ENCODE measurements around the gene PTPRN2. TPM values are rescaled to one million over a fixed set of nuclear protein-coding genes. Genes with fewer than 3 reads are reported as not detected.

Gene PTPRN2
- total and polyA plus RNA-seq, 2 of the 8 experiments (the other 6 are each of a cell fraction or from before 2014, with no cell fraction given): 2.6 to 4.5 TPM

DNA sequence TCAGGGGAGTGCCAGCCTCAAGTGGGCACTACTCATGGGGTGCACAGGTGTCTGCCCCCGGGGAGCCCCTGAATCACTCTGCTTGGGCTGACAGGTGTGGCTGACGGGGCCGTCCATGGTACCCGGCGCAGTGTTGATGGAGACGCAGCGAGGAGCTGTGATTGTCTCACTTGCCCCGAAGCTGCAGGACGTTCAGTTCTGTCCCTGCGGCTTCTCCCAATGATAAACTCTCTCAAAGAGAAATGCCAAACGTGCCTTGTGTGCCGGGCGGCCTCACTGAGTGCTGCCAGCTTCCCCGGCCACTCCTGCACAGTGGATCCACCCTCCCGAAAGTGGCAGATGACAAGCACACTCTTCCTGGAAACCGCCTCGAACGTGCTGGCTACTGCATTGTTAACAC is 1047.6 kb downstream of the PTPRN2 start:
- no peak overlapping the region for H2BK5ac ChIP-seq (ENCODE audit: low read depth, low read length)
- ChIA-PET CTCF (ENCODE audit: partially characterized antibody) (interaction anchor here (1.0 to 1.4 kb wide), 2 partner anchors 336 to 815 kb away, joined by 3 read pairs; no protein-coding TSS in a partner anchor), POLR2A (ENCODE audit: partially characterized antibody) (no interaction called here)
- H2BK20ac ChIP-seq (ENCODE audit: low read length): no peak overlapping the region
- H3K27me3 ChIP-seq (replicated peaks in 1 of 4; ENCODE audit: control insufficient read depth in 3 of 4, extremely low read depth in 1 of 4, insufficient read depth in 3 of 4, low read length in 3 of 4): no peaks in the 10 kb centered on the region; a peak in 1 of 7 replicates
- H3K79me1 ChIP-seq (ENCODE audit: low read depth, low read length): no peaks in the 10 kb centered on the region
- no peak for DNase-seq (ENCODE audit: low read depth in 1 of 2, low spot score in 2 of 2)
- H4K20me1 ChIP-seq (replicated peaks in 1 of 2; ENCODE audit: control insufficient read depth in 1 of 2, insufficient read depth in 2 of 2, low read length in 2 of 2): peaks cover 0 to 4% of the 10 kb centered on the region in 2 experiments
- H2BK12ac ChIP-seq (ENCODE audit: low read depth, low read length): no peak overlapping the region
- no peak overlapping the region for H3K18ac ChIP-seq (ENCODE audit: extremely low read depth, low read length)
- H3K9me3 ChIP-seq (ENCODE audit: insufficient read depth in 2 of 2, low read depth in 1 of 2, low read length in 1 of 2): no peaks in the 10 kb centered on the region
- H3K36me3 ChIP-seq (ENCODE audit: control insufficient read depth in 2 of 4, insufficient read depth in 4 of 4, low read length in 3 of 4): no peaks in the 10 kb centered on the region
- H4K5ac ChIP-seq (ENCODE audit: insufficient read length, low read depth, low read length): no peak overlapping the region
- H3K4me1 ChIP-seq (replicated peaks in 1 of 4; ENCODE audit: control insufficient read depth in 3 of 4, insufficient read depth in 4 of 4, low read length in 3 of 4): no peaks in the 10 kb centered on the region
- H3K4ac ChIP-seq (replicated peaks; ENCODE audit: insufficient read length, low read depth, low read length): no peak overlapping the region
- peak overlapping the region; percentile 35; the same call in 1 of the 2 replicates for H4K8ac ChIP-seq (ENCODE audit: extremely low read depth, insufficient read depth, low read length)
- H2BK120ac ChIP-seq (replicated peaks; ENCODE audit: low read depth, low read length): no peak overlapping the region
- H3K79me2 ChIP-seq (ENCODE audit: control insufficient read depth in 1 of 2, insufficient read depth in 2 of 2, low read length in 2 of 2): no peaks in the 10 kb centered on the region
- H4K91ac ChIP-seq (replicated peaks; ENCODE audit: insufficient read length, low read length): no peak overlapping the region
- no peak overlapping the region for H3K23ac ChIP-seq (ENCODE audit: insufficient read length)
- no peak overlapping the region for H3K4me2 ChIP-seq (ENCODE audit: insufficient read depth in 1 of 2, low read depth in 2 of 2, low read length in 2 of 2)
- no peak overlapping the region for H3K4me3 ChIP-seq (ENCODE audit: extremely low read depth in 1 of 4, insufficient read depth in 2 of 4, low read depth in 3 of 4, low read length in 4 of 4)
- H3K27ac ChIP-seq (ENCODE audit: low read depth, low read length): no peak overlapping the region
- no peak overlapping the region for H2AK5ac ChIP-seq (ENCODE audit: low read depth, low read length)
- no peak for FAIRE-seq
- H2AFZ ChIP-seq (ENCODE audit: low read length): no peak overlapping the region
- no peak overlapping the region for H2BK15ac ChIP-seq (ENCODE audit: low read length)
- 90% methylated on average over 18 of the region's 18 CpGs; no CpG with 5 or more reads in 1 of the 2 experiments for WGBS, 2 experiments (ENCODE audit: extremely low coverage in 1 of 2, insufficient coverage in 1 of 2, insufficient read length in 1 of 2, insufficient replicate concordance in 2 of 2, low coverage in 1 of 2, low lambda C conversion rate in 2 of 2, missing lambda C conversion rate in 1 of 2)
- H3K14ac ChIP-seq (ENCODE audit: insufficient read length): no peak overlapping the region
- no peak overlapping the region for H3K56ac ChIP-seq (replicated peaks; ENCODE audit: insufficient read length, low read depth, low read length)
- no peak overlapping the region for H3K9ac ChIP-seq (replicated peaks in 1 of 4; ENCODE audit: extremely low read depth in 1 of 4, low read depth in 3 of 4, low read length in 3 of 4)
- peaks cover 3% of the 10 kb centered on the region; the same call in 1 of the 2 replicates for H3K23me2 ChIP-seq (ENCODE audit: low read depth, low read length)
- TF ChIP-seq ASH2L (IDR thresholded peaks at IDR 0.05; ENCODE audit: low read length) (no peak), RNF2 (IDR thresholded peaks at IDR 0.05; ENCODE audit: borderline replicate concordance, low read depth, low read length, missing control alignments, poor library complexity, severe bottlenecking) (no peak), BACH1 (IDR thresholded peaks at IDR 0.05; ENCODE audit: low read length) (no peak), E2F6 (IDR thresholded peaks at IDR 0.05) (no peak), SIX5 (IDR thresholded peaks at IDR 0.05; ENCODE audit: low read depth, low read length) (no peak), FOSL1 (IDR thresholded peaks at IDR 0.05; ENCODE audit: insufficient read depth, low read depth, low read length) (no peak), KDM1A (IDR thresholded peaks at IDR 0.05; ENCODE audit: borderline replicate concordance, low read length) (no peak), SP4 (IDR thresholded peaks at IDR 0.05; ENCODE audit: low read length) (no peak), JUN (IDR thresholded peaks at IDR 0.05; ENCODE audit: low read depth, low read length) (no peak), CEBPB (IDR thresholded peaks at IDR 0.05; ENCODE audit: low read depth, low read length) (no peak), SUZ12 (IDR thresholded peaks at IDR 0.05; ENCODE audit: low read length) (no peak), SP1 (IDR thresholded peaks at IDR 0.05; ENCODE audit: low read depth, low read length) (no peak), TAF7 (optimal IDR thresholded peaks at IDR 0.05; ENCODE audit: borderline replicate concordance, low read depth, low read length) (no peak)

All from H1 (cell line).